Measurements from ENCODE around the gene ZFYVE19. TPM values are rescaled to one million over a fixed set of nuclear protein-coding genes. Genes with fewer than 3 reads are reported as not detected.

The ZFYVE19 gene
- total RNA-seq, 1 experiment from 2014 or later, result 39.5 TPM

DNA sequence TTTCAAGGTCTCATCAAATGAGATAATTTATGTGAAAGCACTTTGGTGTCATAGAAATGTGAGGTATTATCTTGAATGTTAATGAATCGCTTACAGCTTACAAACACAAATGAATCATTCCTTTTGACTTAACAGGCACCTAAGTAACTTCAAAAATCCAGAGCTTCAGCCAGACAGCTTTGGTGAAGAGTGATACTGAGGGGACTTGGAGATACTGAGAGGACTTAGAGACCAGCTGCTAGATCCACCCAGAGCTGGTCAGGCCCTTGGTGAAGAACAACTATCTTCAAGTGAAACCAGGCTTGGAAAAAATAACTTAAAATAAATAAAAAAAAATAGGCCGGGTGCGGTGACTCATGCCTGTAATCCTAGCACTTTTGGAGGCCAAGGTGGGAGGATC, 16.2 kb upstream of the ZFYVE19 start:
- Histone ChIP-seq H3K4me1 (ENCODE audit: control insufficient read depth, insufficient read depth, low read length) (peaks cover 15% of the 10 kb centered on the region), H3K27me3 (ENCODE audit: control insufficient read depth, insufficient read depth, low read length) (no peaks in the 10 kb centered on the region), H3K9me3 (ENCODE audit: control insufficient read depth, insufficient read depth, low read depth, low read length) (no peaks in the 10 kb centered on the region), H3K27ac (ENCODE audit: low read length) (no peak overlapping the region), H3K36me3 (ENCODE audit: control insufficient read depth, insufficient read depth, low read length) (no peaks in the 10 kb centered on the region), H3K4me3 (ENCODE audit: low read depth in 2 of 2, low read length in 2 of 2) (no peak overlapping the region)
- CTCF ChIA-PET, result interaction anchor here (0.5 kb wide), 1 partner anchor 87 kb away, joined by 4 read pairs; no protein-coding TSS in a partner anchor
- ATAC-seq (no peak), DNase-seq (ENCODE audit: low read depth, low spot score) (no peak)
- TF ChIP-seq SIN3A (IDR thresholded peaks at IDR 0.05; ENCODE audit: borderline replicate concordance, insufficient read depth, low read depth, low read length) (no peak), TCF7L2 (IDR thresholded peaks at IDR 0.05; ENCODE audit: low read depth, low read length) (no peak), POLR2AphosphoS5 (IDR thresholded peaks at IDR 0.05; ENCODE audit: low read depth, low read length) (no peak)
- TF ChIP-seq, protein P1, sequence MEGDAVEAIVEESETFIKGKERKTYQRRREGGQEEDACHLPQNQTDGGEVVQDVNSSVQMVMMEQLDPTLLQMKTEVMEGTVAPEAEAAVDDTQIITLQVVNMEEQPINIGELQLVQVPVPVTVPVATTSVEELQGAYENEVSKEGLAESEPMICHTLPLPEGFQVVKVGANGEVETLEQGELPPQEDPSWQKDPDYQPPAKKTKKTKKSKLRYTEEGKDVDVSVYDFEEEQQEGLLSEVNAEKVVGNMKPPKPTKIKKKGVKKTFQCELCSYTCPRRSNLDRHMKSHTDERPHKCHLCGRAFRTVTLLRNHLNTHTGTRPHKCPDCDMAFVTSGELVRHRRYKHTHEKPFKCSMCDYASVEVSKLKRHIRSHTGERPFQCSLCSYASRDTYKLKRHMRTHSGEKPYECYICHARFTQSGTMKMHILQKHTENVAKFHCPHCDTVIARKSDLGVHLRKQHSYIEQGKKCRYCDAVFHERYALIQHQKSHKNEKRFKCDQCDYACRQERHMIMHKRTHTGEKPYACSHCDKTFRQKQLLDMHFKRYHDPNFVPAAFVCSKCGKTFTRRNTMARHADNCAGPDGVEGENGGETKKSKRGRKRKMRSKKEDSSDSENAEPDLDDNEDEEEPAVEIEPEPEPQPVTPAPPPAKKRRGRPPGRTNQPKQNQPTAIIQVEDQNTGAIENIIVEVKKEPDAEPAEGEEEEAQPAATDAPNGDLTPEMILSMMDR (IDR thresholded peaks at IDR 0.05), result no peak
- TF ChIP-seq, protein P2, sequence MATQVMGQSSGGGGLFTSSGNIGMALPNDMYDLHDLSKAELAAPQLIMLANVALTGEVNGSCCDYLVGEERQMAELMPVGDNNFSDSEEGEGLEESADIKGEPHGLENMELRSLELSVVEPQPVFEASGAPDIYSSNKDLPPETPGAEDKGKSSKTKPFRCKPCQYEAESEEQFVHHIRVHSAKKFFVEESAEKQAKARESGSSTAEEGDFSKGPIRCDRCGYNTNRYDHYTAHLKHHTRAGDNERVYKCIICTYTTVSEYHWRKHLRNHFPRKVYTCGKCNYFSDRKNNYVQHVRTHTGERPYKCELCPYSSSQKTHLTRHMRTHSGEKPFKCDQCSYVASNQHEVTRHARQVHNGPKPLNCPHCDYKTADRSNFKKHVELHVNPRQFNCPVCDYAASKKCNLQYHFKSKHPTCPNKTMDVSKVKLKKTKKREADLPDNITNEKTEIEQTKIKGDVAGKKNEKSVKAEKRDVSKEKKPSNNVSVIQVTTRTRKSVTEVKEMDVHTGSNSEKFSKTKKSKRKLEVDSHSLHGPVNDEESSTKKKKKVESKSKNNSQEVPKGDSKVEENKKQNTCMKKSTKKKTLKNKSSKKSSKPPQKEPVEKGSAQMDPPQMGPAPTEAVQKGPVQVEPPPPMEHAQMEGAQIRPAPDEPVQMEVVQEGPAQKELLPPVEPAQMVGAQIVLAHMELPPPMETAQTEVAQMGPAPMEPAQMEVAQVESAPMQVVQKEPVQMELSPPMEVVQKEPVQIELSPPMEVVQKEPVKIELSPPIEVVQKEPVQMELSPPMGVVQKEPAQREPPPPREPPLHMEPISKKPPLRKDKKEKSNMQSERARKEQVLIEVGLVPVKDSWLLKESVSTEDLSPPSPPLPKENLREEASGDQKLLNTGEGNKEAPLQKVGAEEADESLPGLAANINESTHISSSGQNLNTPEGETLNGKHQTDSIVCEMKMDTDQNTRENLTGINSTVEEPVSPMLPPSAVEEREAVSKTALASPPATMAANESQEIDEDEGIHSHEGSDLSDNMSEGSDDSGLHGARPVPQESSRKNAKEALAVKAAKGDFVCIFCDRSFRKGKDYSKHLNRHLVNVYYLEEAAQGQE (IDR thresholded peaks at IDR 0.05; ENCODE audit: insufficient read depth in 1 of 2, low read depth in 2 of 2, low read length in 1 of 2), result no peak
- no TSS peak for BruUV-seq (replicated peaks)
- intact Hi-C loops (cut with micrococcal nuclease; ENCODE audit: unreplicated experiment), result no loop called here
- POLR2A ChIA-PET, result no interaction called here
- in situ Hi-C loops (cut with HindIII; ENCODE audit: low pct_unique_long_range_greater_than_20kb, low sequenced_read_pairs), result loop anchor here (25.0 kb wide), 1 partner anchor 153 kb away; no protein-coding TSS in a partner anchor

DNA sequence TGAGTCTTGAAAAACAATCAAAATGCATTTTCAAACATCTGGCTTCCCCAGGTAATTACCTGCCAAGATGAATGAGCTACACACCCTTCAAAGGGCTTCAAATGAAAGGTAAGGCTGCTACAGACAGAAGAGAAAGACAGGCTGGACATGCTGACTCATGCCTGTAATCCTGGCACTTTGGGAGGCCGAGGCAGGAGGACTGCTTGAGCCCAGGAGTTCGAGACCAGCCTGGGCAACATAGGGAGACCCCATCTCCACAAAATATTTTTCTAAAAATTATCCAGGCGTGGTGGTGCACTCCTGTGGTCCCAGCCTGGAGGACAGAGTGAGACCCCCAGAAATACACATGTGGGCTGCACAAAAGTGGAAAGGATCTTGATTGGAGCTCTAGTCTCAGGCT, 14.5 kb upstream of the ZFYVE19 start:
- DNase-seq (ENCODE audit: low read depth, low spot score), result no peak
- H3K27ac ChIP-seq (ENCODE audit: low read length), result no peak overlapping the region
- ChIA-PET POLR2A (no interaction called here), CTCF (interaction anchor here (0.6 kb wide), 1 partner anchor 69 kb away, joined by 5 read pairs; no protein-coding TSS in a partner anchor)
- peaks cover 13% of the 10 kb centered on the region for H3K4me1 ChIP-seq (ENCODE audit: control insufficient read depth, insufficient read depth, low read length)
- intact Hi-C loops (cut with micrococcal nuclease; ENCODE audit: unreplicated experiment) (no loop called here), in situ Hi-C loops (cut with HindIII; ENCODE audit: low pct_unique_long_range_greater_than_20kb, low sequenced_read_pairs) (loop anchor here (25.0 kb wide), 1 partner anchor 155 kb away; no protein-coding TSS in a partner anchor)
- no peaks in the 10 kb centered on the region for H3K9me3 ChIP-seq (ENCODE audit: control insufficient read depth, insufficient read depth, low read depth, low read length)
- TF ChIP-seq, protein P2 (IDR thresholded peaks at IDR 0.05; ENCODE audit: insufficient read depth in 1 of 2, low read depth in 2 of 2, low read length in 1 of 2), result no peak
- TF ChIP-seq SIN3A (IDR thresholded peaks at IDR 0.05; ENCODE audit: borderline replicate concordance, insufficient read depth, low read depth, low read length) (no peak), TCF7L2 (IDR thresholded peaks at IDR 0.05; ENCODE audit: low read depth, low read length) (no peak), POLR2AphosphoS5 (IDR thresholded peaks at IDR 0.05; ENCODE audit: low read depth, low read length) (no peak)
- TF ChIP-seq, protein P1 (IDR thresholded peaks at IDR 0.05), result no peak
- H3K36me3 ChIP-seq (ENCODE audit: control insufficient read depth, insufficient read depth, low read length), result no peaks in the 10 kb centered on the region
- no TSS peak for BruUV-seq (replicated peaks)
- H3K4me3 ChIP-seq (ENCODE audit: low read depth in 2 of 2, low read length in 2 of 2), result no peak overlapping the region
- H3K27me3 ChIP-seq (ENCODE audit: control insufficient read depth, insufficient read depth, low read length), result no peaks in the 10 kb centered on the region
- no peak for ATAC-seq

Measured in Panc1 (cell line).